Coronary artery (tissue), 2 donors: ENCODE data around the gene JKAMP.

ENCODE experiments used
- DNase-seq: peaks from one replicate; pipeline ENCODE4 v3.0.0-alpha.2; 2017; ENCODE audit warnings: low spot score
- H3K27ac ChIP-seq, 2 donors: fragments of 200-600 bp; sonication (generic); one replicate each; pipeline ENCODE4 v1.5.1; 2016 to 2019
- H3K4me3 ChIP-seq: fragments of 200-600 bp; sonication (generic); 2 replicates; pipeline ENCODE4 v1.5.1; 2016; ENCODE audit warnings: mild to moderate bottlenecking, moderate library complexity
- TF ChIP-seq, protein P1 (sequence below): fragments of 200-600 bp; sonication (generic); IDR thresholded peaks from one replicate; pipeline ENCODE4 v1.5.1; 2019; ENCODE audit warnings: antibody characterized with exemption

The JKAMP gene

DNA sequence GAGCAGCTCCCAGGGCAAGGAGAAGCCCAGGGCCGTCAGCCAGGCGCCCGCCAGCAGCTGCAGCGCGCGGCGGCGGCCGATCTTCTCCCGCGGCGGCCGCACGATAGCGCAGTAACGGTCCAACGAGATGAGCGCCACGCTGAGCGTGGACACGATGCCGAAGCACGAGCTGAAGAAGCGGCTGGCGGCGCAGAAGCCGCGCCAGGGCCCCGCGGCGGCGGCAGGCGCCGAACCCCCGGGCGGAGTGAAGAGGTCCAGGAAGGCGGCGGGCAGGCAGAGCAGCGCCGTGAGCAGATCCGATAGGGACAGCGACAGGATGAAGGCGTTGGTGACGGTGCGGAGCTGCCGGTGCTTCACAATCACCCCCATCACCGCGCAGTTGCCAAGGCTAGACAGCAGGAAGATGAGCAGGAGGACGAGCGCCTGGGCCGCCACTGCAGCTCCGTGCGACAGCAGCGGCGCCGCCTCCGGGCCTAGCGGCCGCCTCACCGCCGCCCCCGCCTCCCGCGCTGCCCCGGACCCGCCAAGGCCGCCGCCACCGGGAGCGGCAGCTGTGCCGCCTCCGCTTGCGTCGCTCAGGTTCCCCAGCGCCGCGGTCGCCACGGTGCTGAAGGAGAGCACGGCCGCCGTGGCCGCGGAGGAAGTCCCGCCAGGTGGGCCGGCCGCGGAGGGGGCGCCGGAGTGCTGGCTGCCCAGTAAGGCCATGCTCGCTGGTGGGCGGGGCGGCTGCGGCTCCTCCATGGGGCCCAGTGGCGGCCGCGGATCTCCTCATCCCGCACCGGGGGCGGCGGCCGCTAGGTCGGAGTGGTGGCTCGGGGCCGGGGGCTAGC is 19.6 kb upstream of the JKAMP start:
- H3K4me3 ChIP-seq: peak overlapping the region; percentile 80
- DNase-seq: peak; percentile 89
- TF ChIP-seq, protein P1, sequence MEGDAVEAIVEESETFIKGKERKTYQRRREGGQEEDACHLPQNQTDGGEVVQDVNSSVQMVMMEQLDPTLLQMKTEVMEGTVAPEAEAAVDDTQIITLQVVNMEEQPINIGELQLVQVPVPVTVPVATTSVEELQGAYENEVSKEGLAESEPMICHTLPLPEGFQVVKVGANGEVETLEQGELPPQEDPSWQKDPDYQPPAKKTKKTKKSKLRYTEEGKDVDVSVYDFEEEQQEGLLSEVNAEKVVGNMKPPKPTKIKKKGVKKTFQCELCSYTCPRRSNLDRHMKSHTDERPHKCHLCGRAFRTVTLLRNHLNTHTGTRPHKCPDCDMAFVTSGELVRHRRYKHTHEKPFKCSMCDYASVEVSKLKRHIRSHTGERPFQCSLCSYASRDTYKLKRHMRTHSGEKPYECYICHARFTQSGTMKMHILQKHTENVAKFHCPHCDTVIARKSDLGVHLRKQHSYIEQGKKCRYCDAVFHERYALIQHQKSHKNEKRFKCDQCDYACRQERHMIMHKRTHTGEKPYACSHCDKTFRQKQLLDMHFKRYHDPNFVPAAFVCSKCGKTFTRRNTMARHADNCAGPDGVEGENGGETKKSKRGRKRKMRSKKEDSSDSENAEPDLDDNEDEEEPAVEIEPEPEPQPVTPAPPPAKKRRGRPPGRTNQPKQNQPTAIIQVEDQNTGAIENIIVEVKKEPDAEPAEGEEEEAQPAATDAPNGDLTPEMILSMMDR: no peak
- peak overlapping the region; percentile 90 to 92 for H3K27ac ChIP-seq

DNA sequence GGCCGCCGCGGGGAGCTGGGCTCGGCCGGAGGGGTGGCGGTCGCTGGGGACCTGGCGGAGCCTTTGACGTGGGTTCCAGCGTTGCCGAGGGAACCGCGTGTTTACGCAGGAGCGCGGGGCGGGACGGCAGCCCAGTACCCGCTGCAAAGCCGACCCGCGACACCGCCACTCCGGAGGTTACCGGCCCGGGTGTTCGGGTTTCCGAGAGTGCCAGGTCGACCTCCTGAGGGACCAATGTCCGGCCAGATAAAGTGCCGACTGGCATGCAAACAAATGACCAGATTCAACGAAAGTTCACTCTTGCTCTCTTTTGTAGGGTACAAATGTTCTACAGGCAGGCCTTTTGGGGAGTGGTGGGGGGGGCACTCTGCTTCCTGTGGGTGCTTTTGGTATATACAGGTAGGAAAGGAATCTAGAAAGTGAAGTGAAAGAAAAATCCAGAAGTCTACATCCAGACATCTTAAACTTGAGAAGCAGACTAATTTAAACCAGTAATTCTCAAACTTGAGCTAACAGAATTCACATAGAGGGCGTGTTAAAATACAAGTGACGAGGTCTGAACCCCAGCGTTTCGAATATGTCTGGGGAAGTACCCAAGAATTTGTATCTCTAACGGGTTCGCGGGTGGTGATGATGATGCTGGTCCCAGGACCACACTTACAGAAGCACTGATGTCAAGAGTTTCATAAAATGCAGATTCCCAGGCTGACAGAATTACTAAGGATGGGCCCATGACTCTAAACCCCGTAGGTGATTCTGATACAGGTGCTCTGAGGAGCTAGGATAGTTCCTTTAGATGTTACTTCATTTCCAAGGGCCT is 18.8 kb upstream of the JKAMP start, which contains the start of gene GPR135:
TSS of gene GPR135 (minus strand) at position 65 of the 820 bp plus-strand sequence. CDS start 154 bp downstream, outside the sequence.
- TF ChIP-seq, protein P1: no peak
- peak within 1 kb of the TSS; percentile 80 for H3K4me3 ChIP-seq
- H3K27ac ChIP-seq: peak within 1 kb of the TSS; percentile 90 to 92
- peak; percentile 82 for DNase-seq

DNA sequence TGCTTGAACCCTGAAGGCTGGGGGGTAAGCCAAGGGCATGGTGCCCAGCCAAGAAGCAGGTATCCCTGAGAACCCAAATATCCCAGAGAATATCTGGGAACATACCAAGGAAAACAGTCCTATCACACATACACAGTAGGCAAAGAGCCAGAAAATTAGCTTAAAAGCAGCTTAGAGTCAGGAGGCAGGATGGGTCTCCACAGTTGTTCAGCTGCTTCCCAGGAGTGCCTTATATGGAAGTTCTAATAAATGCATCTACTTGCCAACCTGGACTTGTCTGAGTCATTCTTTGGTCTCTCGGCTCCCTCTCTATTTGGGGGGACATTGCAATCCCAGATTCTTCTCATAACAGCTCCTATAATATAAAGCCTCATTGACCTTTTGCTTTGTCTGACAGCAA is 10.1 kb upstream of the JKAMP start:
- TF ChIP-seq, protein P1: no peak
- DNase-seq: no peak

DNA sequence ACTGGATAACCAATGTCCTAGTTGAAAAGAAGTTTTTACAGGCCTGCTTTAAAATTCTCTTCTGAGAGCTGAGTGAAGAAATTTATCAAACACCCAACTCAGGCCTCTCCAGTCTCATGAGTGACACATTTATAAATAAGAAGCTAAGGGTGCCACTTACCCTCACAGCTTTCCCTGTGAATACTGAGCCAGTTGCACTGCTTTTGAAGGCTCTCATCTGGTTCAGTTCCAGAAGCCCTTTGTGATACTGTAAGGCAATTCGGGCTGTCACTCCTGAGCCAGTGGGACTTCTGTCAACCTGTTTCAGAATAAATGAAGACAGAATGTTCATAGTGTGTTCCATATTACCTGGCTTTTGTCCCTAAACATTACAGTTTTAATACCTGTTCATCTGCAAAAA is 8.6 kb upstream of the JKAMP start:
- H3K4me3 ChIP-seq: no peak overlapping the region
- TF ChIP-seq, protein P1: no peak
- DNase-seq: no peak
- H3K27ac ChIP-seq: no peak overlapping the region

More for the DNA sequence above, 10.1 kb upstream of the JKAMP start:
- Histone ChIP-seq H3K4me3 (no peak overlapping the region), H3K27ac (peak overlapping the region; percentile 6 to 27)

DNA sequence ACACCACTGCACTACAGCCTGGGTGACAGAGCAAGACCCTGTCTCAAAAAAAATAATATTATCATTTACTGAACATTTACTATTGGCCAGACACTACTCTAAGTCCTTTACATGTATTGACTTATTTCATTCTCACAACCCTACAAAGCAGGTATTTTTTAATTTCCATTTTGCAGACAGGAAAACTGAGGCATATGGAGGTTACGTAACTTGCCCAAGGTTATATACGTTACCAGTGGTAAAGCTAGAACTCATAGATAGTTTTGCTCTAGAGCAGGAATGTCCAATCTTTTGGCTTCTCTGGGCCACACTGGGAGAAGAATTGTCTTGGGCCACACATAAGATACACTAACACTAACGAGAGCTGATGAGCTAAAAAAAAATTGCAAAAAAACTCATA is 5.8 kb upstream of the JKAMP start:
- no peak for DNase-seq
- TF ChIP-seq, protein P1: no peak
- Histone ChIP-seq H3K4me3 (no peak overlapping the region), H3K27ac (no peak overlapping the region)

DNA sequence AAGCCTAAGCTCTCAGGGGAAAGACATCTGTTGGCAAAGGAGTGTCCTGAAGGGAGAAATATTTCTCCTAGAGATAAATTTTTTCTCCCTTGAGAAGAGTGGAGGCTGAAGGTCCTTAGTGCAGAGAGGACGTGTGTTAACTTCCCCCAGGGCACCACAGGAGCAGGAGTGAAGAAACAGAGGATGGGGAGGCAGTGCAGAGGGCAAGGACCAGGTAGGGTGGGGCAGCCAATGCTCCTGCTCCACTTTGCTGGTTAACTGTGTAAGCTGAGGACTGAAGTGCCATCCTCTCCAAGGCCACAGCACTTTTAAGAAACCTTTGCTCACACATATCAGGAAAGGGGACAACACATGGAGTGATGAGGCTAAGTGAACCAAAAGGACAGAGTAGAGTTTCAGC is 4.2 kb upstream of the JKAMP start:
- DNase-seq: no peak
- TF ChIP-seq, protein P1: no peak
- Histone ChIP-seq H3K27ac (peak overlapping the region in 1 of 2 donors; percentile 61), H3K4me3 (peak overlapping the region; percentile 94)
